Endodermal cell (in vitro differentiated cells): ENCODE data around the gene ITPRID2. TPM values are rescaled to one million over a fixed set of nuclear protein-coding genes. Genes with fewer than 3 reads are reported as not detected.
A peak's percentile ranks its signal among the peaks of the same experiment; 100 is the strongest.

ENCODE experiments used
- DNase-seq: peaks from one replicate; pipeline ENCODE4 v3.0.0-alpha.2; 2017
- H3K27ac ChIP-seq: 2 replicates; pipeline ENCODE4 v1.5.1; 2013; ENCODE audit warnings: mild to moderate bottlenecking, low read depth, low read length, moderate library complexity
- H3K27me3 ChIP-seq: 2 replicates; pipeline ENCODE4 v1.6.1; 2013; ENCODE audit warnings: mild to moderate bottlenecking, low read length, moderate library complexity; ENCODE audit not compliant: insufficient read depth, control insufficient read depth, poor library complexity, severe bottlenecking
- H3K36me3 ChIP-seq: 2 replicates; pipeline ENCODE4 v1.7.0; 2013; ENCODE audit warnings: mild to moderate bottlenecking, low read length, moderate library complexity; ENCODE audit not compliant: control insufficient read depth, insufficient read depth
- H3K4me1 ChIP-seq: one replicate; pipeline ENCODE4 v1.7.0; 2013; ENCODE audit warnings: low read length; ENCODE audit not compliant: control insufficient read depth, insufficient read depth
- H3K4me3 ChIP-seq: 2 replicates; pipeline ENCODE4 v1.5.1; 2013; ENCODE audit warnings: mild to moderate bottlenecking, low read length, moderate library complexity
- H3K9ac ChIP-seq: 2 replicates; pipeline ENCODE4 v1.6.1; 2013; ENCODE audit warnings: mild to moderate bottlenecking, low read length, moderate library complexity; ENCODE audit not compliant: poor library complexity, severe bottlenecking; ENCODE audit errors: extremely low read depth
- H3K9me3 ChIP-seq: 2 replicates; pipeline ENCODE4 v1.6.1; 2013; ENCODE audit warnings: mild to moderate bottlenecking, low read length, moderate library complexity; ENCODE audit not compliant: control insufficient read depth
- H3K27ac Mint-ChIP-seq: 2 replicates; pipeline ENCODE4 v1.8.0; 2020; ENCODE audit warnings: mixed read lengths
- H3K27me3 Mint-ChIP-seq: 2 replicates; pipeline ENCODE4 v1.8.0; 2021; ENCODE audit warnings: mild to moderate bottlenecking, mixed read lengths; ENCODE audit not compliant: insufficient read depth
- H3K36me3 Mint-ChIP-seq: 2 replicates; pipeline ENCODE4 v1.8.0; 2020; ENCODE audit warnings: low read depth, mixed read lengths
- H3K4me1 Mint-ChIP-seq: 2 replicates; pipeline ENCODE4 v1.8.0; 2020; ENCODE audit warnings: mixed read lengths
- H3K4me3 Mint-ChIP-seq: 2 replicates; pipeline ENCODE4 v1.8.0; 2020; ENCODE audit warnings: mild to moderate bottlenecking, moderate library complexity, mixed read lengths
- H3K9me3 Mint-ChIP-seq: 2 replicates; pipeline ENCODE4 v1.8.0; 2020; ENCODE audit warnings: mild to moderate bottlenecking, mixed read lengths
- WGBS, 2 experiments: methylation state at CpG; one replicate each; pipeline versions ENCODE4 v1.1.5 to v1.1.7; 2013; ENCODE audit warnings: missing lambda C conversion rate in 2 of 2, mixed read lengths in 1 of 2; ENCODE audit not compliant: insufficient coverage in 1 of 2, insufficient read length in 1 of 2; 5-methylcytosine and 5-hydroxymethylcytosine counted together
- total RNA-seq, 2 donors: library from RNA; stranded (reverse); fragmentation: NEBNext Ultra II Directional in 1 of 2; extraction: Animal tissue kit (Norgen Biotek cat#: 25700) in 1 of 2; gene quantifications; 2 replicates in 1 of 2; 3 replicates in 1 of 2; pipeline ENCODE4 v1.2.1, GENCODE V29; 2021
- TF ChIP-seq, protein P1 (sequence below): fragments of 200-600 bp; sonication (generic); conservative IDR thresholded peaks from 2 replicates; pipeline ENCODE4 v1.5.0; 2021; ENCODE audit warnings: antibody characterized with exemption, mild to moderate bottlenecking

Gene ITPRID2
- total RNA-seq, 2 donors from 2014 or later, result 28.9 to 30.4 TPM

DNA sequence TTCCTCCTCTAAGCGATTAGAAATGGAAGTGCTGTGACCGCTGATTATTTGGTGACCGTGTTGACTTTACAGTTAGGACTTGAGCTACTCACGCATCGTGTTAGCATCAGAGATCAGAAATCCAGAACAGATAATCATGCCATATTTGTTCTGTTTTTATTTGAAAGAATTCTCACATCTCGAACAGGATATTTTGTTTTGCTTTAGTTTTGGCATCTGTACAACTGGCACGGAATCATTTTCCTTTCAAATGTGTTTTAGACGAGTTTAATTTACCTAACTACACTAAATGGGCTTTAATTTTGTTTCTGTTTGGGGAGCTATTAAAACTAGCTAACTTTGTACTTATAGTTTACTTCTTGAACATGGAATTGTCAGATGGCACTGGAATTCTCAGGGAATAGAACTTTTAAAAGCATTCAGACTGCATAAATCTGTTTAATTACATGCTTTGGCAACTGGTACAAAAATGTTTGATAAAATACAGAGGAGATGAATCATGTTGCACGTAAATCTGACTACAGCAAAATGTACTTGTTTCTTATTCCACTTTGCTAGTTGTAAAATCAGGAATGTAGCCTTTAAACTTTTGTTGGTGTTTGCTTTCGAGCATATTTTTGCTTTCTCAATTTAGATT, 1.4 kb downstream of the ITPRID2 start:
- Histone ChIP-seq H3K27ac (no peak overlapping the region), H3K4me1 (no peaks in the 10 kb centered on the region), H3K36me3 (peaks cover 12% of the 10 kb centered on the region), H3K9ac (peak overlapping the region; percentile 31), H3K4me3 (peak overlapping the region; percentile 85), H3K9me3 (no peaks in the 10 kb centered on the region), H3K27me3 (no peaks in the 10 kb centered on the region)
- no peak for DNase-seq
- H3K27me3 Mint-ChIP-seq, result peaks cover 2% of the 10 kb centered on the region
- peak overlapping the region; percentile 56 for H3K27ac Mint-ChIP-seq
- no peaks in the 10 kb centered on the region for H3K9me3 Mint-ChIP-seq
- 14 to 20% methylated on average over 6 to 10 of the region's 10 CpGs for WGBS, 2 experiments
- H3K4me3 Mint-ChIP-seq, result peak overlapping the region; percentile 83
- H3K4me1 Mint-ChIP-seq, result peaks cover 19% of the 10 kb centered on the region
- TF ChIP-seq, protein P1, sequence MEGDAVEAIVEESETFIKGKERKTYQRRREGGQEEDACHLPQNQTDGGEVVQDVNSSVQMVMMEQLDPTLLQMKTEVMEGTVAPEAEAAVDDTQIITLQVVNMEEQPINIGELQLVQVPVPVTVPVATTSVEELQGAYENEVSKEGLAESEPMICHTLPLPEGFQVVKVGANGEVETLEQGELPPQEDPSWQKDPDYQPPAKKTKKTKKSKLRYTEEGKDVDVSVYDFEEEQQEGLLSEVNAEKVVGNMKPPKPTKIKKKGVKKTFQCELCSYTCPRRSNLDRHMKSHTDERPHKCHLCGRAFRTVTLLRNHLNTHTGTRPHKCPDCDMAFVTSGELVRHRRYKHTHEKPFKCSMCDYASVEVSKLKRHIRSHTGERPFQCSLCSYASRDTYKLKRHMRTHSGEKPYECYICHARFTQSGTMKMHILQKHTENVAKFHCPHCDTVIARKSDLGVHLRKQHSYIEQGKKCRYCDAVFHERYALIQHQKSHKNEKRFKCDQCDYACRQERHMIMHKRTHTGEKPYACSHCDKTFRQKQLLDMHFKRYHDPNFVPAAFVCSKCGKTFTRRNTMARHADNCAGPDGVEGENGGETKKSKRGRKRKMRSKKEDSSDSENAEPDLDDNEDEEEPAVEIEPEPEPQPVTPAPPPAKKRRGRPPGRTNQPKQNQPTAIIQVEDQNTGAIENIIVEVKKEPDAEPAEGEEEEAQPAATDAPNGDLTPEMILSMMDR, result no peak
- peaks cover 2% of the 10 kb centered on the region for H3K36me3 Mint-ChIP-seq

DNA sequence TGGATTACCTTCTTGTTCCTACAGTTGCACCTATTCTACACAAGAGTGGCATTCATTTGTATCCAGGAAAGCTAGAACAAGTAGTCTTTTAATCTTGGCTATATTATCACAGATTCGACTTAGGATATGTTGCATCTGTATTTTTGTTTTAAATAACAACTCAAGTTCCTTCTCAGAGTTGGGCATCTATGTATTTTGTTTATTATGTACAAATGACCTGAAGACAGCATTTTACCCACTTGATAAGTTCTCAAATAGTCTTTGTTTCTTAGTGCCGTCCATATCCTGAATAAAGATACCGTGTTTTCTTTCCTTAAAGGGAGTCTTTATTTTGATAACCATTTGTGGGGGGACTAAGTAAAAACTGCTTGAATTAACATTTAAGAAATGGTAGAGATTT, 2.9 kb downstream of the ITPRID2 start:
- 91% methylated on average over 3 of the region's 3 CpGs; no CpG with 5 or more reads in 1 of the 2 experiments for WGBS, 2 experiments
- H3K4me1 Mint-ChIP-seq, result peaks cover 19% of the 10 kb centered on the region

DNA sequence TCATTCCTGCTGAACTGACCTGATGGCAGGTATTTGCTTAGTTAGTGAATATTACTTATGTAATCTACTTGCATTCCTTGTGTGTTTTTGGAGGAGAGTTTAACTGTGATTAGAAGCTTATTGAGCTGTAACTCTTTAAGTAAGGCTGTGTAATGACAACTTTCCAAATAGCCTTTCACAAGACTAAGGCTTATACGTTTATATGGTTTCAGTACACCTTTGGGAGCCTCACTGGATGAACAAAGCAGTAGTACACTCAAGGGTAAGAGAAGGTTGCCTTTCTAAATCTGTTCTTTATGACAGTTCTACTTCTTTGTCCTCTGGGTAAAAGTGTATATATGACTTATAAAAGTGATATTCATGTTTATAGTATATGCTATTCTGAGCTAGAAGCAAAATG, 4.3 kb downstream of the ITPRID2 start:
- no peaks in the 10 kb centered on the region for H3K9me3 ChIP-seq
- 60 to 96% methylated on average over 1 of the region's 1 CpG for WGBS, 2 experiments
- no peaks in the 10 kb centered on the region for H3K27me3 ChIP-seq
- no peak for DNase-seq
- no peak overlapping the region for H3K27ac ChIP-seq
- H3K36me3 ChIP-seq, result peaks cover 38% of the 10 kb centered on the region
- H3K4me1 ChIP-seq, result no peaks in the 10 kb centered on the region
- TF ChIP-seq, protein P1, result no peak
- H3K27ac Mint-ChIP-seq, result peak overlapping the region; percentile 15
- H3K4me3 ChIP-seq, result no peak overlapping the region
- no peak overlapping the region for H3K4me3 Mint-ChIP-seq
- H3K9me3 Mint-ChIP-seq, result no peaks in the 10 kb centered on the region
- H3K4me1 Mint-ChIP-seq, result peaks cover 26% of the 10 kb centered on the region
- no peak overlapping the region for H3K9ac ChIP-seq
- H3K27me3 Mint-ChIP-seq, result no peaks in the 10 kb centered on the region
- H3K36me3 Mint-ChIP-seq, result peaks cover 21% of the 10 kb centered on the region

More for the DNA sequence above, 2.9 kb downstream of the ITPRID2 start:
- H3K27me3 Mint-ChIP-seq, result peaks cover 2% of the 10 kb centered on the region
- H3K27me3 ChIP-seq, result no peaks in the 10 kb centered on the region
- no peak overlapping the region for H3K4me3 Mint-ChIP-seq
- no peak overlapping the region for H3K27ac ChIP-seq
- no peak for DNase-seq
- no peak overlapping the region for H3K27ac Mint-ChIP-seq
- peak overlapping the region; percentile 85 for H3K4me3 ChIP-seq
- peaks cover 8% of the 10 kb centered on the region for H3K36me3 Mint-ChIP-seq
- no peak overlapping the region for H3K9ac ChIP-seq
- H3K9me3 Mint-ChIP-seq, result no peaks in the 10 kb centered on the region
- H3K36me3 ChIP-seq, result peaks cover 23% of the 10 kb centered on the region
- H3K9me3 ChIP-seq, result no peaks in the 10 kb centered on the region
- TF ChIP-seq, protein P1, result no peak
- H3K4me1 ChIP-seq, result no peaks in the 10 kb centered on the region
